ACC112 (cell line): ENCODE data around the gene GPC4.
A peak's percentile ranks its signal among the peaks of the same experiment; 100 is the strongest.

Experiments
- H2AFZ ChIP-seq: fragments of 200-600 bp; sonication (generic); one replicate; pipeline ENCODE4 v1.6.0; 2017; ENCODE audit warnings: antibody characterized with exemption, low read length; ENCODE audit not compliant: unreplicated experiment
- H3K27ac ChIP-seq: fragments of 200-600 bp; sonication (generic); 2 replicates; pipeline ENCODE4 v1.5.1; 2014; ENCODE audit warnings: low read depth, mild to moderate bottlenecking, antibody characterized with exemption, low read length, moderate library complexity
- H3K27me3 ChIP-seq: fragments of 200-600 bp; sonication (generic); 2 replicates; pipeline ENCODE4 v1.6.1; 2014; ENCODE audit warnings: mild to moderate bottlenecking, antibody characterized with exemption, low read length, moderate library complexity, mixed read lengths; ENCODE audit not compliant: insufficient read depth
- H3K36me3 ChIP-seq: fragments of 200-600 bp; sonication (generic); 2 replicates; pipeline ENCODE4 v1.6.1; 2016; ENCODE audit warnings: mild to moderate bottlenecking, antibody characterized with exemption, low read length, moderate library complexity, mixed read lengths; ENCODE audit not compliant: insufficient read depth
- H3K4me1 ChIP-seq: fragments of 200-600 bp; sonication (generic); one replicate; pipeline ENCODE4 v1.6.1; 2016; ENCODE audit warnings: low read length, mixed read lengths; ENCODE audit not compliant: insufficient read depth, unreplicated experiment, control insufficient read depth
- H3K4me3 ChIP-seq: fragments of 200-600 bp; sonication (generic); 2 replicates; pipeline ENCODE4 v1.5.1; 2014; ENCODE audit warnings: mild to moderate bottlenecking, low read depth, low read length
- H3K79me2 ChIP-seq: fragments of 200-600 bp; sonication (generic); one replicate; pipeline ENCODE4 v1.6.0; 2016; ENCODE audit warnings: low read length; ENCODE audit not compliant: control insufficient read depth, unreplicated experiment, insufficient read depth

The GPC4 gene

GRCh38 chrX:133415276-133416105 lies at the start of gene GPC4:
Gene GPC4, minus strand, starts transcription at chrX:133415489. Its CDS starts 524 bp downstream, at chrX:133414965.
- Histone ChIP-seq H3K27me3 (peaks cover 48% of the 10 kb centered on the region), H3K79me2 (no peaks in the 10 kb centered on the region), H3K27ac (no peak within 1 kb of the TSS), H3K4me1 (no peaks in the 10 kb centered on the region), H2AFZ (peak within 1 kb of the TSS; percentile 38), H3K4me3 (peak within 1 kb of the TSS; percentile 69), H3K36me3 (no peaks in the 10 kb centered on the region)

- no peak overlapping the region for H3K4me3 ChIP-seq
- no peaks in the 10 kb centered on the region for H3K36me3 ChIP-seq
- no peaks in the 10 kb centered on the region for H3K79me2 ChIP-seq
- no peak overlapping the region for H2AFZ ChIP-seq
- H3K4me1 ChIP-seq = no peaks in the 10 kb centered on the region
- no peak overlapping the region for H3K27ac ChIP-seq
- H3K27me3 ChIP-seq = no peaks in the 10 kb centered on the region
Measured at GRCh38 chrX:133461231-133461630, 45.9 kb upstream of the GPC4 start.

- no peak overlapping the region for H2AFZ ChIP-seq
- no peak overlapping the region for H3K4me3 ChIP-seq
- no peaks in the 10 kb centered on the region for H3K36me3 ChIP-seq
- no peaks in the 10 kb centered on the region for H3K27me3 ChIP-seq
- no peaks in the 10 kb centered on the region for H3K79me2 ChIP-seq
- H3K27ac ChIP-seq = no peak overlapping the region
- H3K4me1 ChIP-seq = no peaks in the 10 kb centered on the region
Measured at GRCh38 chrX:133454924-133455323, 39.6 kb upstream of the GPC4 start.

GRCh38 chrX:133454491-133454914 lies 39.2 kb upstream of the GPC4 start:
- no peak overlapping the region for H3K27ac ChIP-seq
- H2AFZ ChIP-seq = no peak overlapping the region
- H3K27me3 ChIP-seq = no peaks in the 10 kb centered on the region
- H3K79me2 ChIP-seq = no peaks in the 10 kb centered on the region
- H3K4me1 ChIP-seq = no peaks in the 10 kb centered on the region
- no peak overlapping the region for H3K4me3 ChIP-seq
- H3K36me3 ChIP-seq = no peaks in the 10 kb centered on the region

GRCh38 chrX:133448512-133449076 lies 33.3 kb upstream of the GPC4 start:
- H3K27me3 ChIP-seq = no peaks in the 10 kb centered on the region
- H3K79me2 ChIP-seq = no peaks in the 10 kb centered on the region
- no peak overlapping the region for H3K4me3 ChIP-seq
- H2AFZ ChIP-seq = no peak overlapping the region
- H3K36me3 ChIP-seq = no peaks in the 10 kb centered on the region
- no peaks in the 10 kb centered on the region for H3K4me1 ChIP-seq
- no peak overlapping the region for H3K27ac ChIP-seq

- H3K36me3 ChIP-seq = no peaks in the 10 kb centered on the region
- no peak overlapping the region for H3K4me3 ChIP-seq
- no peak overlapping the region for H3K27ac ChIP-seq
- H3K79me2 ChIP-seq = no peaks in the 10 kb centered on the region
- H2AFZ ChIP-seq = no peak overlapping the region
- H3K27me3 ChIP-seq = no peaks in the 10 kb centered on the region
- H3K4me1 ChIP-seq = no peaks in the 10 kb centered on the region
Measured at GRCh38 chrX:133444952-133445831, 29.9 kb upstream of the GPC4 start.

- no peaks in the 10 kb centered on the region for H3K4me1 ChIP-seq
- no peak overlapping the region for H2AFZ ChIP-seq
- H3K27me3 ChIP-seq = no peaks in the 10 kb centered on the region
- H3K36me3 ChIP-seq = no peaks in the 10 kb centered on the region
- no peak overlapping the region for H3K4me3 ChIP-seq
- no peak overlapping the region for H3K27ac ChIP-seq
- no peaks in the 10 kb centered on the region for H3K79me2 ChIP-seq
Measured at GRCh38 chrX:133444196-133444595, 28.9 kb upstream of the GPC4 start.

GRCh38 chrX:133440797-133441163 lies 25.5 kb upstream of the GPC4 start:
- no peaks in the 10 kb centered on the region for H3K27me3 ChIP-seq
- H3K4me1 ChIP-seq = no peaks in the 10 kb centered on the region
- no peak overlapping the region for H2AFZ ChIP-seq
- H3K27ac ChIP-seq = no peak overlapping the region
- no peak overlapping the region for H3K4me3 ChIP-seq
- no peaks in the 10 kb centered on the region for H3K36me3 ChIP-seq
- no peaks in the 10 kb centered on the region for H3K79me2 ChIP-seq

GRCh38 chrX:133440081-133440796 lies 24.9 kb upstream of the GPC4 start:
- H3K36me3 ChIP-seq = no peaks in the 10 kb centered on the region
- H2AFZ ChIP-seq = no peak overlapping the region
- no peaks in the 10 kb centered on the region for H3K79me2 ChIP-seq
- H3K4me3 ChIP-seq = no peak overlapping the region
- H3K4me1 ChIP-seq = no peaks in the 10 kb centered on the region
- no peak overlapping the region for H3K27ac ChIP-seq
- no peaks in the 10 kb centered on the region for H3K27me3 ChIP-seq

- H3K27ac ChIP-seq = no peak overlapping the region
Measured at GRCh38 chrX:133437766-133438165, 22.5 kb upstream of the GPC4 start.

More at GRCh38 chrX:133437766-133438165, 22.5 kb upstream of the GPC4 start:
- Histone ChIP-seq H3K79me2 (no peaks in the 10 kb centered on the region), H2AFZ (no peak overlapping the region), H3K4me1 (no peaks in the 10 kb centered on the region), H3K4me3 (no peak overlapping the region), H3K36me3 (no peaks in the 10 kb centered on the region), H3K27me3 (no peaks in the 10 kb centered on the region)
